A673 (cell line): ENCODE measurements around the gene KRT8. TPM values are rescaled to one million over a fixed set of nuclear protein-coding genes. Genes with fewer than 3 reads are reported as not detected.

Experiments
- BruUV-seq: library from RNA; stranded (reverse); fragments of 400-500 nt; replicated peaks from 2 replicates; lab custom pipeline; 2021; lab: Mats Ljungman, UMichigan
- CTCF ChIA-PET: fragments of 300-600 bp; sonication (Branson Sonifier 250); formaldehyde crosslinking; loops from one replicate; lab custom pipeline; 2022; ENCODE audit warnings: antibody characterized with exemption; lab: Charles Lee
- POLR2A ChIA-PET: fragments of 300-600 bp; sonication (Branson Sonifier 250); formaldehyde crosslinking; loops from one replicate; lab custom pipeline; 2022; ENCODE audit warnings: antibody characterized with exemption; ENCODE audit not compliant: low non-redundant PET; lab: Charles Lee
- DNase-seq: peaks from one replicate; pipeline ENCODE4 v3.0.0-alpha.2; 2015; ENCODE audit warnings: low spot score
- H3K27ac ChIP-seq: fragments of 200-600 bp; sonication (generic); 2 replicates; pipeline ENCODE4 v1.5.1; 2016; ENCODE audit warnings: mixed run types, low read depth, mild to moderate bottlenecking, mixed read lengths, antibody characterized with exemption, low read length; ENCODE audit not compliant: poor library complexity, severe bottlenecking
- H3K27me3 ChIP-seq: fragments of 200-600 bp; sonication (generic); replicated peaks from 2 replicates; pipeline ENCODE4 v1.6.1; 2017; ENCODE audit warnings: mixed run types, low read depth, mild to moderate bottlenecking, mixed read lengths, antibody characterized with exemption, low read length; ENCODE audit not compliant: insufficient read depth, poor library complexity
- H3K36me3 ChIP-seq: fragments of 200-600 bp; sonication (generic); 2 replicates; pipeline ENCODE4 v1.6.1; 2016; ENCODE audit warnings: mixed run types, mild to moderate bottlenecking, mixed read lengths, antibody characterized with exemption, low read length; ENCODE audit not compliant: insufficient read depth, poor library complexity, severe bottlenecking
- H3K4me1 ChIP-seq: fragments of 200-600 bp; sonication (generic); 2 replicates; pipeline ENCODE4 v1.6.1; 2017; ENCODE audit warnings: mixed run types, mild to moderate bottlenecking, mixed read lengths, antibody characterized with exemption, low read length; ENCODE audit not compliant: insufficient read depth, poor library complexity, severe bottlenecking
- H3K4me3 ChIP-seq: fragments of 200-600 bp; sonication (generic); 2 replicates; pipeline ENCODE4 v1.5.1; 2016; ENCODE audit warnings: low read depth, mixed run types, mild to moderate bottlenecking, mixed read lengths, low read length; ENCODE audit not compliant: poor library complexity, severe bottlenecking
- H3K9me3 ChIP-seq: fragments of 200-600 bp; sonication (generic); 2 replicates; pipeline ENCODE4 v1.6.1; 2016; ENCODE audit warnings: mixed run types, low read depth, mild to moderate bottlenecking, mixed read lengths, antibody characterized with exemption, low read length; ENCODE audit not compliant: poor library complexity, severe bottlenecking
- EZH2 ChIP-seq: fragments of 200-600 bp; sonication (generic); IDR thresholded peaks from 2 replicates; pipeline ENCODE4 v1.6.1; 2017; ENCODE audit warnings: borderline replicate concordance, low read depth, mild to moderate bottlenecking, mixed read lengths, antibody characterized with exemption, low read length; ENCODE audit not compliant: poor library complexity, severe bottlenecking
- intact Hi-C: fragments of 100-400 bp; cut with micrococcal nuclease; formaldehyde crosslinking; loops from one replicate; pipeline ENCODE4 v1.10.0; 2022; ENCODE audit not compliant: unreplicated experiment
- total RNA-seq: library from RNA; stranded (reverse); gene quantifications from 2 replicates; pipeline ENCODE4 v1.2.3, GENCODE V29; 2021
- TF ChIP-seq, protein P1 (sequence below): fragments of 300-800, 200-600 bp; sonication (generic); conservative IDR thresholded peaks from 2 replicates; pipeline ENCODE4 v1.5.1; 2017; ENCODE audit warnings: low read depth, mild to moderate bottlenecking, antibody characterized with exemption, low read length, moderate library complexity, mixed read lengths

Gene KRT8
- total RNA-seq, 1 experiment from 2014 or later = 15.4 TPM

DNA sequence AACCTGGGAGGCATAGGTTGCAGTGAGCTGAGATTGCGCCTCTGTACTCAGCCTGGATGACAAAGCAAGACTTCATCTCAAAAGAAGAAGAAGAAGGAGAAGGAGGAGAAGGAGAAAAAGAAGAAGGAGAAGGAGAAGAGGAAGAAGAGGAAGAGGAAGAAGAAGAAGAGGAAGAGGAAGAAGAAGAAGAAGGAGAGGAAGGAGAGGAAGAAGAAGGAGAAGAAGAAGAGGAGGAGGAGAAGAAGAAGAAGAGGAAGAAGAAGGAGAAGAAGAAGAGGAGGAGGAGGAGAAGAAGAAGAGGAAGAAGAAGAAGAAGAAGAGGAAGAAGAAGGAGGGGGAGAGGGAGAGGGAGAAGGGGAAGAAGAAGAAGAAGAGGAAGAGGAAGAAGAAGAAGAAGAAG is 12.9 kb upstream of the KRT8 start:
- intact Hi-C loops = no loop called here

DNA sequence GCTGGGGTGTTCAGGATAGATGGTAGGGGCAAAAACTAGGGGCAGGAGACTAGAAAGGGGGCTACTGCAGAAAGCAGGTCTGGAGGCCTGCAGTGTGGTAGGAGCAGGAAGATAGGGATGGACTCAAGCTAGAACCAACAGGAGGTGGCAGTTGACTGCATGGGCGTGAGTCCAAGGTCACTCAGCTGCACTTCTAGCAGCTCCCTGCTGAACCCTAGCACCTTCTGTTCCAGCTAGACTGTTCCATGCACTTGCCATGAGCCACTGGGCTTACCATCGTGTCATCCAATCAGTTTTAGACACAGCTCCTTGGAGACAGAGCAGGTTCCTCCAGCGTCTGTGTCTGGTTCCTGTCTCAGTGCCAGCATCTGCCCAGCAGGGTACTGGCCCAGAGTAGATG is 11.3 kb upstream of the KRT8 start:
- no TSS peak for BruUV-seq
- ChIA-PET CTCF (no interaction called here), POLR2A (no interaction called here)
- DNase-seq = no peak
- Histone ChIP-seq H3K27me3 (no peaks in the 10 kb centered on the region), H3K36me3 (no peaks in the 10 kb centered on the region), H3K4me1 (no peaks in the 10 kb centered on the region), H3K27ac (no peak overlapping the region), H3K4me3 (no peak overlapping the region), H3K9me3 (no peaks in the 10 kb centered on the region)
- TF ChIP-seq, protein P1, sequence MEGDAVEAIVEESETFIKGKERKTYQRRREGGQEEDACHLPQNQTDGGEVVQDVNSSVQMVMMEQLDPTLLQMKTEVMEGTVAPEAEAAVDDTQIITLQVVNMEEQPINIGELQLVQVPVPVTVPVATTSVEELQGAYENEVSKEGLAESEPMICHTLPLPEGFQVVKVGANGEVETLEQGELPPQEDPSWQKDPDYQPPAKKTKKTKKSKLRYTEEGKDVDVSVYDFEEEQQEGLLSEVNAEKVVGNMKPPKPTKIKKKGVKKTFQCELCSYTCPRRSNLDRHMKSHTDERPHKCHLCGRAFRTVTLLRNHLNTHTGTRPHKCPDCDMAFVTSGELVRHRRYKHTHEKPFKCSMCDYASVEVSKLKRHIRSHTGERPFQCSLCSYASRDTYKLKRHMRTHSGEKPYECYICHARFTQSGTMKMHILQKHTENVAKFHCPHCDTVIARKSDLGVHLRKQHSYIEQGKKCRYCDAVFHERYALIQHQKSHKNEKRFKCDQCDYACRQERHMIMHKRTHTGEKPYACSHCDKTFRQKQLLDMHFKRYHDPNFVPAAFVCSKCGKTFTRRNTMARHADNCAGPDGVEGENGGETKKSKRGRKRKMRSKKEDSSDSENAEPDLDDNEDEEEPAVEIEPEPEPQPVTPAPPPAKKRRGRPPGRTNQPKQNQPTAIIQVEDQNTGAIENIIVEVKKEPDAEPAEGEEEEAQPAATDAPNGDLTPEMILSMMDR = no peak
- no peak for TF ChIP-seq EZH2
- intact Hi-C loops = no loop called here

More for the DNA sequence above, 12.9 kb upstream of the KRT8 start:
- ChIA-PET POLR2A (no interaction called here), CTCF (no interaction called here)
- H3K27ac ChIP-seq = no peak overlapping the region
- TF ChIP-seq, protein P1 = no peak
- TF ChIP-seq EZH2 = no peak
- no TSS peak for BruUV-seq
- no peaks in the 10 kb centered on the region for H3K36me3 ChIP-seq
- no peak overlapping the region for H3K4me3 ChIP-seq
- no peaks in the 10 kb centered on the region for H3K9me3 ChIP-seq
- H3K4me1 ChIP-seq = no peaks in the 10 kb centered on the region
- H3K27me3 ChIP-seq = no peaks in the 10 kb centered on the region
- DNase-seq = no peak

- TF ChIP-seq, protein P1 = no peak
- TF ChIP-seq EZH2 = no peak
- ChIA-PET CTCF (no interaction called here), POLR2A (no interaction called here)
- H3K9me3 ChIP-seq = no peaks in the 10 kb centered on the region
- no peaks in the 10 kb centered on the region for H3K4me1 ChIP-seq
- intact Hi-C loops = no loop called here
- no TSS peak for BruUV-seq
- no peaks in the 10 kb centered on the region for H3K27me3 ChIP-seq
- H3K27ac ChIP-seq = no peak overlapping the region
- H3K4me3 ChIP-seq = no peak overlapping the region
- H3K36me3 ChIP-seq = no peaks in the 10 kb centered on the region
- DNase-seq = no peak
Measured at GRCh38 chr12:52915637-52916036, 10.8 kb upstream of the KRT8 start.
